ENCODE data around the gene SLC6A2. TPM values are rescaled to one million over a fixed set of nuclear protein-coding genes. Genes with fewer than 3 reads are reported as not detected.

Gene SLC6A2
- total and polyA plus RNA-seq, 2 of the 13 experiments (the other 11 are each of a cell fraction or from before 2014, with no cell fraction given), result 0.62 to 0.66 TPM

DNA sequence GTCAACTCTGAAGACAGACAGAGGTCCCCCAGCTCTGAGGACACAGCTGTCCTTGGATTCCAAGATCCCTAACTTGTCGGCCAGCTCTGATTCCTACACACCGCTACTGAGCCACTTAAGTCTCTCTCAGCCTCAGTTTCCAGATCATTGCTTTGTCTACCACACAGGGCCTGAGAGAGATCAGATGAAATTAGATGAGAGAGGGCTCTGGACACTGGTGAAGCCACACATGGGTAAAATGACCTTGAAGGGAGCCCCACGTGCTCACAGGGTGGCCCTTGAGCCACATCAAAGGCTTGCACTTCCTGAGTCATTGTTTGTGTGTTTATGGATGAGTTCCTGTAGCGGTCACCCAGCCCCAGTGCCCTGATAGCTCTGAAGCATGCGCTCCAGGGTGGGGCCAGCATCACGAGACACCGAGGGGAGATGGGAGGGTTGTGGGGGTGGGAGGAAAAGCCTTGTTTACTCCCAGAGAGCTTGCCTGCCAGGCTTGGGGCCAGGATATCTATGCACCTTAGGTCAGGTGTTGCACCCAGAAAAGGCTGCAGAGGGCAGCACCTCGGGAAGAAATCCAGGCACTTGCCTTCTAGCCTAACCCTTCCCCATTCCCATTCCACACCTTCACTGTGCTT is 32.7 kb upstream of the SLC6A2 start:
- no TSS peak for BruUV-seq (replicated peaks)
- in situ Hi-C loops (cut with HindIII; ENCODE audit: extremely low pct_ligation_motif_present, low pct_unique_long_range_greater_than_20kb) (no loop called here), intact Hi-C loops (cut with micrococcal nuclease; ENCODE audit: unreplicated experiment) (loop anchor here (1.0 to 5.0 kb wide), 5 partner anchors 14 to 214 kb away; partner anchors contain the start of gene LPCAT2)
- H3K79me2 ChIP-seq (ENCODE audit: insufficient read depth, low read length), result no peaks in the 10 kb centered on the region
- no peaks in the 10 kb centered on the region for H4K20me1 ChIP-seq (ENCODE audit: insufficient read depth, low read length)
- FAIRE-seq (peak; percentile 100), ATAC-seq (peak; percentile 99), DNase-seq (ENCODE audit: low spot score) (peak; percentile 100)
- WGBS (ENCODE audit: low lambda C conversion rate), result 37% methylated on average over 4 of the region's 8 CpGs
- H3K27ac ChIP-seq (ENCODE audit: extremely low read length, insufficient read depth, low read length), result peak overlapping the region; percentile 79
- peak overlapping the region; percentile 33 for H3K4me2 ChIP-seq (ENCODE audit: low read depth, low read length)
- no peak overlapping the region for H2AFZ ChIP-seq (ENCODE audit: low read length)
- no peaks in the 10 kb centered on the region for H3K36me3 ChIP-seq (replicated peaks in 1 of 2; ENCODE audit: control insufficient read depth in 1 of 2, insufficient read depth in 2 of 2, low read length in 2 of 2)
- POLR2A ChIA-PET, result interaction anchor here (0.9 to 2.6 kb wide), 15 partner anchors 9 to 121 kb away, joined by 3 to 56 read pairs (median 5); partner anchors contain the start of gene SLC6A2
- H3K27me3 ChIP-seq (ENCODE audit: control insufficient read depth in 1 of 2, insufficient read depth in 2 of 2, low read length in 2 of 2), result no peaks in the 10 kb centered on the region
- CTCF ChIA-PET (ENCODE audit: low intra/inter-chr PET ratio, low total read pairs), result interaction anchor here (1.0 to 2.7 kb wide), 6 partner anchors 14 to 158 kb away, joined by 3 to 22 read pairs (median 8); no protein-coding TSS in a partner anchor
- no peaks in the 10 kb centered on the region for H3K9me3 ChIP-seq (ENCODE audit: low read length)
- H3K4me3 ChIP-seq (replicated peaks in 1 of 3; ENCODE audit: insufficient read depth in 1 of 3, low read depth in 2 of 3, low read length in 3 of 3), result no peak overlapping the region
- peak overlapping the region; percentile 38; the same call in 1 of the 2 replicates for H3K9ac ChIP-seq (ENCODE audit: insufficient read depth, low read depth, low read length)
- H3K4me1 ChIP-seq (ENCODE audit: insufficient read depth, low read length), result peaks cover 40% of the 10 kb centered on the region
- TF ChIP-seq, protein P1, sequence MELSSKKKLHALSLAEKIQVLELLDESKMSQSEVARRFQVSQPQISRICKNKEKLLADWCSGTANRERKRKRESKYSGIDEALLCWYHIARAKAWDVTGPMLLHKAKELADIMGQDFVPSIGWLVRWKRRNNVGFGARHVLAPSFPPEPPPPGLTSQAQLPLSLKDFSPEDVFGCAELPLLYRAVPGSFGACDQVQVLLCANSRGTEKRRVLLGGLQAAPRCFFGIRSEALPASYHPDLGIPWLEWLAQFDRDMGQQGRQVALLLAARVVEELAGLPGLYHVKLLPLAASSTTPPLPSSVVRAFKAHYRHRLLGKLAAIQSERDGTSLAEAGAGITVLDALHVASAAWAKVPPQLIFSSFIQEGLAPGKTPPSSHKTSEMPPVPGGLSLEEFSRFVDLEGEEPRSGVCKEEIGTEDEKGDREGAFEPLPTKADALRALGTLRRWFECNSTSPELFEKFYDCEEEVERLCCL (CRISPR knock-in tag; IDR thresholded peaks at IDR 0.05; ENCODE audit: borderline replicate concordance), result no peak
- no peak for TF ChIP-seq TEAD2 (CRISPR knock-in tag; IDR thresholded peaks at IDR 0.05)
- TF ChIP-seq, protein P2, sequence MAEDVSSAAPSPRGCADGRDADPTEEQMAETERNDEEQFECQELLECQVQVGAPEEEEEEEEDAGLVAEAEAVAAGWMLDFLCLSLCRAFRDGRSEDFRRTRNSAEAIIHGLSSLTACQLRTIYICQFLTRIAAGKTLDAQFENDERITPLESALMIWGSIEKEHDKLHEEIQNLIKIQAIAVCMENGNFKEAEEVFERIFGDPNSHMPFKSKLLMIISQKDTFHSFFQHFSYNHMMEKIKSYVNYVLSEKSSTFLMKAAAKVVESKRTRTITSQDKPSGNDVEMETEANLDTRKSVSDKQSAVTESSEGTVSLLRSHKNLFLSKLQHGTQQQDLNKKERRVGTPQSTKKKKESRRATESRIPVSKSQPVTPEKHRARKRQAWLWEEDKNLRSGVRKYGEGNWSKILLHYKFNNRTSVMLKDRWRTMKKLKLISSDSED (CRISPR knock-in tag; IDR thresholded peaks at IDR 0.05), result no peak
- TF ChIP-seq, protein P3, sequence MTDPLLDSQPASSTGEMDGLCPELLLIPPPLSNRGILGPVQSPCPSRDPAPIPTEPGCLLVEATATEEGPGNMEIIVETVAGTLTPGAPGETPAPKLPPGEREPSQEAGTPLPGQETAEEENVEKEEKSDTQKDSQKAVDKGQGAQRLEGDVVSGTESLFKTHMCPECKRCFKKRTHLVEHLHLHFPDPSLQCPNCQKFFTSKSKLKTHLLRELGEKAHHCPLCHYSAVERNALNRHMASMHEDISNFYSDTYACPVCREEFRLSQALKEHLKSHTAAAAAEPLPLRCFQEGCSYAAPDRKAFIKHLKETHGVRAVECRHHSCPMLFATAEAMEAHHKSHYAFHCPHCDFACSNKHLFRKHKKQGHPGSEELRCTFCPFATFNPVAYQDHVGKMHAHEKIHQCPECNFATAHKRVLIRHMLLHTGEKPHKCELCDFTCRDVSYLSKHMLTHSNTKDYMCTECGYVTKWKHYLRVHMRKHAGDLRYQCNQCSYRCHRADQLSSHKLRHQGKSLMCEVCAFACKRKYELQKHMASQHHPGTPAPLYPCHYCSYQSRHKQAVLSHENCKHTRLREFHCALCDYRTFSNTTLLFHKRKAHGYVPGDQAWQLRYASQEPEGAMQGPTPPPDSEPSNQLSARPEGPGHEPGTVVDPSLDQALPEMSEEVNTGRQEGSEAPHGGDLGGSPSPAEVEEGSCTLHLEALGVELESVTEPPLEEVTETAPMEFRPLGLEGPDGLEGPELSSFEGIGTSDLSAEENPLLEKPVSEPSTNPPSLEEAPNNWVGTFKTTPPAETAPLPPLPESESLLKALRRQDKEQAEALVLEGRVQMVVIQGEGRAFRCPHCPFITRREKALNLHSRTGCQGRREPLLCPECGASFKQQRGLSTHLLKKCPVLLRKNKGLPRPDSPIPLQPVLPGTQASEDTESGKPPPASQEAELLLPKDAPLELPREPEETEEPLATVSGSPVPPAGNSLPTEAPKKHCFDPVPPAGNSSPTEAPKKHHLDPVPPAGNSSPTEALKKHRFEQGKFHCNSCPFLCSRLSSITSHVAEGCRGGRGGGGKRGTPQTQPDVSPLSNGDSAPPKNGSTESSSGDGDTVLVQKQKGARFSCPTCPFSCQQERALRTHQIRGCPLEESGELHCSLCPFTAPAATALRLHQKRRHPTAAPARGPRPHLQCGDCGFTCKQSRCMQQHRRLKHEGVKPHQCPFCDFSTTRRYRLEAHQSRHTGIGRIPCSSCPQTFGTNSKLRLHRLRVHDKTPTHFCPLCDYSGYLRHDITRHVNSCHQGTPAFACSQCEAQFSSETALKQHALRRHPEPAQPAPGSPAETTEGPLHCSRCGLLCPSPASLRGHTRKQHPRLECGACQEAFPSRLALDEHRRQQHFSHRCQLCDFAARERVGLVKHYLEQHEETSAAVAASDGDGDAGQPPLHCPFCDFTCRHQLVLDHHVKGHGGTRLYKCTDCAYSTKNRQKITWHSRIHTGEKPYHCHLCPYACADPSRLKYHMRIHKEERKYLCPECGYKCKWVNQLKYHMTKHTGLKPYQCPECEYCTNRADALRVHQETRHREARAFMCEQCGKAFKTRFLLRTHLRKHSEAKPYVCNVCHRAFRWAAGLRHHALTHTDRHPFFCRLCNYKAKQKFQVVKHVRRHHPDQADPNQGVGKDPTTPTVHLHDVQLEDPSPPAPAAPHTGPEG (CRISPR knock-in tag; IDR thresholded peaks at IDR 0.05), result peak; percentile 93
- peak; percentile 80; the same call in 1 of the 2 replicates for TF ChIP-seq MAF1 (CRISPR knock-in tag; IDR thresholded peaks at IDR 0.05; ENCODE audit: borderline replicate concordance)
- TF ChIP-seq, protein P4, sequence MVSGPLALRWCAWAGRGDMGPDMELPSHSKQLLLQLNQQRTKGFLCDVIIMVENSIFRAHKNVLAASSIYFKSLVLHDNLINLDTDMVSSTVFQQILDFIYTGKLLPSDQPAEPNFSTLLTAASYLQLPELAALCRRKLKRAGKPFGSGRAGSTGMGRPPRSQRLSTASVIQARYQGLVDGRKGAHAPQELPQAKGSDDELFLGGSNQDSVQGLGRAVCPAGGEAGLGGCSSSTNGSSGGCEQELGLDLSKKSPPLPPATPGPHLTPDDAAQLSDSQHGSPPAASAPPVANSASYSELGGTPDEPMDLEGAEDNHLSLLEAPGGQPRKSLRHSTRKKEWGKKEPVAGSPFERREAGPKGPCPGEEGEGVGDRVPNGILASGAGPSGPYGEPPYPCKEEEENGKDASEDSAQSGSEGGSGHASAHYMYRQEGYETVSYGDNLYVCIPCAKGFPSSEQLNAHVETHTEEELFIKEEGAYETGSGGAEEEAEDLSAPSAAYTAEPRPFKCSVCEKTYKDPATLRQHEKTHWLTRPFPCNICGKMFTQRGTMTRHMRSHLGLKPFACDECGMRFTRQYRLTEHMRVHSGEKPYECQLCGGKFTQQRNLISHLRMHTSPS (CRISPR knock-in tag; IDR thresholded peaks at IDR 0.05; ENCODE audit: low read depth), result peak; percentile 57; the same call in 1 of the 2 replicates
- no peak for TF ChIP-seq KDM5A (IDR thresholded peaks at IDR 0.05; ENCODE audit: borderline replicate concordance, low read length)
- TF ChIP-seq ZBTB8A (CRISPR knock-in tag; IDR thresholded peaks at IDR 0.05; ENCODE audit: borderline replicate concordance, low read depth), result peak; percentile 46; the same call in 1 of the 2 replicates
- TF ChIP-seq, protein P5, sequence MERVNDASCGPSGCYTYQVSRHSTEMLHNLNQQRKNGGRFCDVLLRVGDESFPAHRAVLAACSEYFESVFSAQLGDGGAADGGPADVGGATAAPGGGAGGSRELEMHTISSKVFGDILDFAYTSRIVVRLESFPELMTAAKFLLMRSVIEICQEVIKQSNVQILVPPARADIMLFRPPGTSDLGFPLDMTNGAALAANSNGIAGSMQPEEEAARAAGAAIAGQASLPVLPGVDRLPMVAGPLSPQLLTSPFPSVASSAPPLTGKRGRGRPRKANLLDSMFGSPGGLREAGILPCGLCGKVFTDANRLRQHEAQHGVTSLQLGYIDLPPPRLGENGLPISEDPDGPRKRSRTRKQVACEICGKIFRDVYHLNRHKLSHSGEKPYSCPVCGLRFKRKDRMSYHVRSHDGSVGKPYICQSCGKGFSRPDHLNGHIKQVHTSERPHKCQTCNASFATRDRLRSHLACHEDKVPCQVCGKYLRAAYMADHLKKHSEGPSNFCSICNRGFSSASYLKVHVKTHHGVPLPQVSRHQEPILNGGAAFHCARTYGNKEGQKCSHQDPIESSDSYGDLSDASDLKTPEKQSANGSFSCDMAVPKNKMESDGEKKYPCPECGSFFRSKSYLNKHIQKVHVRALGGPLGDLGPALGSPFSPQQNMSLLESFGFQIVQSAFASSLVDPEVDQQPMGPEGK (CRISPR knock-in tag; IDR thresholded peaks at IDR 0.05), result peak; percentile 99
